DND-41 (cell line): ENCODE data around the gene ECSIT.

Source experiments
- CTCF ChIP-seq: IDR thresholded peaks from 2 replicates; pipeline ENCODE4 v1.5.1; 2012; ENCODE audit warnings: borderline replicate concordance, low read length, moderate library complexity, mild to moderate bottlenecking; ENCODE audit not compliant: poor library complexity, severe bottlenecking; ENCODE audit errors: extremely low read depth
- EZH2 ChIP-seq: IDR thresholded peaks from 3 replicates; pipeline ENCODE4 v1.6.1; 2012; ENCODE audit warnings: borderline replicate concordance, low read depth, mild to moderate bottlenecking, moderate library complexity, low read length, inconsistent platforms; ENCODE audit not compliant: severe bottlenecking

- TF ChIP-seq CTCF = no peak
- no peak for TF ChIP-seq EZH2
Observed at GRCh38 chr19:11538232-11539036, 9.5 kb upstream of the ECSIT start, which contains the start of gene CNN1.
